ENCODE data around the gene CPAMD8.

- TF ChIP-seq EZH2 (IDR thresholded peaks at IDR 0.05), result no peak
- TF ChIP-seq POLR2A (IDR thresholded peaks at IDR 0.05; ENCODE audit: borderline replicate concordance, extremely low read depth, insufficient read depth, insufficient read length), result no peak
- TF ChIP-seq TCF7L2 (IDR thresholded peaks at IDR 0.05; ENCODE audit: borderline replicate concordance, extremely low read depth, insufficient read depth, insufficient read length), result no peak
- no peak for TF ChIP-seq YY1 (IDR thresholded peaks at IDR 0.05; ENCODE audit: extremely low read depth, insufficient replicate concordance, low read depth, low read length)
- TF ChIP-seq MAX (IDR thresholded peaks at IDR 0.05), result no peak
- TF ChIP-seq CTCF (IDR thresholded peaks at IDR 0.05 in 2 of 3, conservative IDR thresholded peaks at IDR 0.05 in 1 of 3; ENCODE audit: borderline replicate concordance in 1 of 3, insufficient read depth in 1 of 3, low read depth in 2 of 3, low read length in 2 of 3), result no peak
- no peak for TF ChIP-seq JUND (IDR thresholded peaks at IDR 0.05)
- no peak for TF ChIP-seq ATF3 (IDR thresholded peaks at IDR 0.05)
- no peak for TF ChIP-seq SP1 (IDR thresholded peaks at IDR 0.05; ENCODE audit: low read depth)
- TF ChIP-seq REST (IDR thresholded peaks at IDR 0.05; ENCODE audit: low read depth), result no peak
- no peak for TF ChIP-seq ZNF274 (IDR thresholded peaks at IDR 0.05; ENCODE audit: low read depth, low read length)
Observed at GRCh38 chr19:16885166-16885565, 141.4 kb downstream of the CPAMD8 start.
